GM13976 (cell line): ENCODE results near the gene PLXNC1.

ENCODE experiments used
- DNase-seq: peaks from one replicate; pipeline ENCODE4 v3.0.0; 2012; ENCODE audit warnings: low spot score
- CTCF ChIP-seq: IDR thresholded peaks from 2 replicates; pipeline ENCODE4 v1.5.1; 2012; ENCODE audit warnings: borderline replicate concordance, mild to moderate bottlenecking; ENCODE audit not compliant: insufficient read depth; ENCODE audit errors: extremely low read depth, missing control alignments, control extremely low read depth
- in situ Hi-C: fragments of 300-500 bp; cut with MboI; formaldehyde crosslinking; loops from one replicate; pipeline ENCODE4 v1.12.0; 2022; ENCODE audit warnings: low sequenced_read_pairs, mixed read lengths, inconsistent platforms; ENCODE audit not compliant: unreplicated experiment

PLXNC1 gene

DNA sequence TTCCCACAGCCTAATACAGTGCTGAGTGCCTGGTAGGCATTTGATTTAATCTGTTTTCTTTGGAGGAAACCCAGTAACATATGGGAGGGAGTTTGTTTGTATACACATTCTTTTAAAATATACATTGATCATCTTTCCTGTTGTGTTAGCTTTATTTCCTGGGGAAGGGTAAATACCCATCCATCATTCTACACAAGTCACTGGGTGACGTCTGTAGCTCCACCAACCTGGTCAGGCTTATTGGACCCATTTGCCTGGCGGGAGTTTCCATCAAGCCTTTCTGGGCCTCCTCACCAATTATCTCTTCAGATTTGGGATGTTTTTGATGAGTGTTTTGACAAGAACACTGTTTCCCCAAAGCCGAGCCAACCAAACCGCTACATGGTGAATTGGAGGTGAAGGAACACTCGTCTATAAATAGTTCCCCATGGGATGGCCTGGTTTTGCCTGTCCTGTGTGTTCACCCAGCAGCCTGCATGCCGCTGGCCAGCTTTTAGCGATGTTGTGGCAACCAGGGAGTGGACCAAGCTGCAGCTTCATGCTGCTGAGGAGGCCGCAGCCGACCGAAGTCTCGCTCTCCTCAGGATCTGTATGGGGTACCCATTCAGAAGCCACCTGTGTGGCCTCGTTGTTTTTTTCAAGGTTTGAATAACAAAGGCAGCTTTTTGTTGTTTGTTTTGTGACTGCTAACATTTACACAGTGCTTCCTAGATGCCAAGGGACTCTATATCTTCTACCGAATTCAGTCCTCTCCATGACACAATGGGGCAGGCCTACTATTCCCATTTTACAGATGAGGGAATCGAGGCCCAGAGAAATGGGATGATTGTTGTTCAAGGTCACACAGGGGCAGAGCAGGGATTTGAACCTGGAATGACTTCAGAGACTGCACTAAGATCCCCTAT, 22.6 kb downstream of the PLXNC1 start:
- no peak for DNase-seq
- TF ChIP-seq CTCF, result no peak
- in situ Hi-C loops, result no loop called here

- no peak for TF ChIP-seq CTCF
- in situ Hi-C loops, result no loop called here
- DNase-seq, result no peak
These were observed 23.2 kb downstream of the PLXNC1 start for GRCh38 chr12:94171595-94171930.

DNA sequence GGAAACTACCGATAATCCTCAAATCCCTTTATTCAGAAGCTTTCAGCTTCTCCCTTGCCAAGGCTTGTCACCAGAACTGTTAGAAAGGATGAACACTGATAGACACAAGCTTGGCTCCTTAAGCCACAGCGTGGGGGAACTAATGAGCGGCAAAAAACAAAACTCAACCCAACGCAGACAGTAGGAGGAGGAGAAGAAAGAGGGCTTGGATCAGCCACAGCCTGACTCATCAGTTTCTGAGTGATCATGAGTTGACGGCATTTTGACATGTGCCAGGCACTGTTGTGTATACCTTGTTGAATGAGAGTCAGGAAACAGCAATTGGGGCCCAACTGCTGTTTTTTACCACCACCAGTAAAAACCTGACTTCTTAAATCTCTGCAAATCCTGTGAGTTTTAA, 23.7 kb downstream of the PLXNC1 start:
- TF ChIP-seq CTCF, result no peak
- DNase-seq, result no peak
- in situ Hi-C loops, result no loop called here

GRCh38 chr12:94172973-94173372, 24.6 kb downstream of the PLXNC1 start:
- no peak for TF ChIP-seq CTCF
- in situ Hi-C loops, result no loop called here
- no peak for DNase-seq

DNA sequence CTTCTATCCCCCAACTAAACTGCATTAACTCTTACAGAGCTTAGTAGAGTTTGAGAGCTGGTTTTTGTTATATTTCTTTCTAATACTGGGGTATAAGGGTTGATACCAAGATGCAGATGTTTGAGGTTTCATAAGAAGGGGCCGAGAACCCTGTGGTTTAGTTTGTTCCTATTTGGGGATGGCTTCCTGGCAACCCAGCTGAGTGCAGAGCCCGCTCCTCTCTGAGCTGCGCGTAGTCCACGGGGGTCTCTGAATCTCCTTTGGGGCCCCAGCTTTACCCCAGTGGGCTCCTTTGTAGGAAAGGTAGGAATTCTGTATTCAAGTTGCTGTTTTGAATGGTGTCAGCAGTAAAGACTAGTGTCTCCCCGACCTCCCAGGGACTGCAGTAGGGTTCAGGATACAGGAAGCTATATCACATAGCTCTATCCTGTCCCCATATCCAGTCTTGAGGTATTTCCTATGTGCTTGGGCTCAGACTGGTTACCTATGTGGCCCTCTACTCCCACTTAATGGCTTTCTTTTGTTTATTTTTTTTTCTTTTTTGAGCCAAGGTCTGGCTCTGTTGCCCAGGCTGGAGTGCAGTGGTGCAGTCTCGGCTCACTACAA, 25.4 kb downstream of the PLXNC1 start:
- in situ Hi-C loops, result no loop called here
- no peak for TF ChIP-seq CTCF
- DNase-seq, result no peak

GRCh38 chr12:94174576-94174975, 26.2 kb downstream of the PLXNC1 start:
- in situ Hi-C loops, result no loop called here
- no peak for TF ChIP-seq CTCF
- no peak for DNase-seq
